ENCODE measurements around the gene HES7.

HES7 gene

DNA sequence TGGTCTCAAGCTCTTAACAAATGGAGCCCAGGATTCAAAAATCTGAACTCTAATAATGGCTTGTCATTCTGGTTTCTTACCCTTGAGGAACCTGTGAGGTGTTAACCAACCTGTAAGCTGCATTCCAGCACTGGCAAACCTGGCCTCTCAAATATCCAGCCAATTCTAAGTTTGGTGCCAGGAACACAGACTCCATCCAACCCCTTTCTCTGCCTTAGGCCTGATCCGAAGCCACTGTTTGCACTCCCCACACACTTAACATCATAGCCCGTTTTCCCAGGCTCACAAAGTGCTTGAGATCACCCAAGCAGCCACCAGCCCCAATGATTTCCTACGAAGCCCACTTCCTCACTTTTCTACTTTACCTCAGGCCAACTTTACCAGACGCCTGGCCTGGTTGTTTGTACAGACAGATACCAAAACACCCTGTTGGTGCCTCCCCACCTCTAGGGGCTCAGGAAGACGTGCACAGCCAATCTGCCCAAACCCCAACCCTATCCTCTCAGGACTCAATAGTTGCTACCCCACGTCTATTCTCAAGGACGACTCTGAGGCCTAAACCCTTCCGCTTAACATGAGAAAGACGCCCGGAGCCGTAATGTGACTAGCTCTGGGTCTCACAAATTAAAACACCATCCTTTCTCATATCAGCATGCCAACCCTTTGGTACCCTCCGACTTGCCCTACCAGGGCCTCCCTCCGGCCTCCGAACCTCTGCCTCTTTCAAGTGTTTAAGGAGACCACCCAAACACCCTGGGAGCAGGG, 31.5 kb upstream of the HES7 start:
- no peak for DNase-seq (ENCODE audit: low spot score)

DNA sequence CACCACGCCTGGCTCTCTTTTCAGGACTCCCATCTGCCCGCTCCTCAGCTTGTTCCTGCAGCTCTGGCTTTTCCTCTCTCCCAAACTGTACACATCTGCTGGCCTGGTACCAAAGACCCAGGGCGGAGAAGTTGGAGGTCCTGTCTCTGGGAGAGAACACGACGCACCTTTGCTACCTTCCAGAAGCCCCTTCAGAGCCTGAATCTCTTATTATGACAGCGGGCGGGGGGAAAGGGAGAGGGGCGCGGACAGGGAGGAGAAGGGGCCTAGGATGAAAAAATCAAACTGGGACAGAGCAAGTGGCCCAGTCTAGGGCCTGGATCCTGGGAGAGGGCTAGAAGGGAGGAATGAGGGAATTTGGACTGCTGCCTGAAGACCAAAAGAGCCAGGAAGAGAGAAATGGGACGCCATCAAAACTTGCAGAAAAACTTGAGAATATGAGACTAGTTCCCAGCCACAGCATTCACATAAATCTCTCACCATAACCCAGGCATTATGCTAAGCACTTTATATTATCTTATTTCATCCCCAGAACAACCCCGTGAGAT, 30.8 kb upstream of the HES7 start:
- DNase-seq (ENCODE audit: low spot score): no peak

DNA sequence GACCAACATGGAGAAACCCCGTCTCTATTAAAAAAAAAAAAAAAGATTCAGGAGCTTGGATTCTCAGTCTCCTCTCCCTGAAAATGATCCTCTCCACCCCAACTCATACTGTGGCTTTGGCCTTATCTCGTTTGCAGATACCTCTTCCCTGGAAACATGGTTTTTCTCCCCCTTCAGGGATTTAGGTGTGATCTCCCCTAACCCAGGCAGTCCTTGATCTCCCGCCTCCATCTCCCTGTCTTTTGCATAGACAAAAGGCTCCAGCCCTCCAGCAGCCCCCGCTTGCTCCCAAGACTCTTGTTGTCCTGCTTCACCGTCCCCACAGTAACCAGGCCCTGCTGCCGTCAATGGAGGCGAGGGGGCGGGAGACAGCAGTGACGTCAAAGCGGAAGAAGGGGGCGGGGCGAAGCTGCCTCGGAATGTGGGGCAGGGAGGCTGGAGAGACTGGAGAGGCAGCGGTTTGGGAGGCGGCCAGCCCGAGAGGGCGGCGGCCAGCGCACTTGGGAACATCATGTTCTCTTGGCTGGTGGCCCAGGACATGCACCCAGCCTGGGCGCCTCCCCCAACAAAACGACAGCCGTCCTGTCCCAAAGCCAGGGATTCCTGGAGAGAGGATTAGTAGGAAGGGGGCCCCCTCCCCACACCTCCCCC, 30.2 kb upstream of the HES7 start:
- DNase-seq (ENCODE audit: low spot score): peak; percentile 98

- DNase-seq (ENCODE audit: low spot score): no peak
These were observed 29.6 kb upstream of the HES7 start for GRCh38 chr17:8153525-8153956.

GRCh38 chr17:8153031-8153451, 29.1 kb upstream of the HES7 start:
- DNase-seq (ENCODE audit: low spot score): no peak

GRCh38 chr17:8152112-8152775, 28.3 kb upstream of the HES7 start, which contains the start of gene PER1:
PER1 (minus strand) TSS chr17:8152404; CDS start chr17:8150706, 1,698 bp downstream.
- DNase-seq (ENCODE audit: low spot score): peak; percentile 92

DNA sequence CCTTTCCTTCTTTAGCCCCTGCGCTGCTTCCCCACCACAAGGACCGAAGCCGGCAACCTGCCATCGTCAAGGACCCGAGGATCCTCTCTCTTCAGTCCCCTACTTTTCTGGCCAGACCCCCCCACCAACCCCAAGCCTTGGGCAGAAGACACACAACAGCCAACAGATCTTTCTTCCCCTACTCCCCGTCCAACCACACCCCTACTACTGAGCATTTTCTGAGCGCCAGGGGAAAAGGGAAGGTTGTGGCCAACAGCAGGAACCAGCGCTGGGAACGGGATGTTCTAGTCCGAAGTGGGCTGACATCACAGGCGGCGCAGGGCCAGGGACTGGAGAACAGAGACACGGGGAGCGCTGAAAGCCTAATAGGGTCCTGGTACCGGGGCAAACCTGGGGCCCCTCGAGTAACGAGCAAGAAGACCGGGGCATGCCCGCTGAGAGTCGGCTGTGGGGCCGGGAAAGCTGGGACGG, 27.8 kb upstream of the HES7 start:
- no peak for DNase-seq (ENCODE audit: low spot score)

- peak; percentile 68 for DNase-seq (ENCODE audit: low spot score)
These were observed 27.3 kb upstream of the HES7 start for GRCh38 chr17:8151120-8151640.

DNA sequence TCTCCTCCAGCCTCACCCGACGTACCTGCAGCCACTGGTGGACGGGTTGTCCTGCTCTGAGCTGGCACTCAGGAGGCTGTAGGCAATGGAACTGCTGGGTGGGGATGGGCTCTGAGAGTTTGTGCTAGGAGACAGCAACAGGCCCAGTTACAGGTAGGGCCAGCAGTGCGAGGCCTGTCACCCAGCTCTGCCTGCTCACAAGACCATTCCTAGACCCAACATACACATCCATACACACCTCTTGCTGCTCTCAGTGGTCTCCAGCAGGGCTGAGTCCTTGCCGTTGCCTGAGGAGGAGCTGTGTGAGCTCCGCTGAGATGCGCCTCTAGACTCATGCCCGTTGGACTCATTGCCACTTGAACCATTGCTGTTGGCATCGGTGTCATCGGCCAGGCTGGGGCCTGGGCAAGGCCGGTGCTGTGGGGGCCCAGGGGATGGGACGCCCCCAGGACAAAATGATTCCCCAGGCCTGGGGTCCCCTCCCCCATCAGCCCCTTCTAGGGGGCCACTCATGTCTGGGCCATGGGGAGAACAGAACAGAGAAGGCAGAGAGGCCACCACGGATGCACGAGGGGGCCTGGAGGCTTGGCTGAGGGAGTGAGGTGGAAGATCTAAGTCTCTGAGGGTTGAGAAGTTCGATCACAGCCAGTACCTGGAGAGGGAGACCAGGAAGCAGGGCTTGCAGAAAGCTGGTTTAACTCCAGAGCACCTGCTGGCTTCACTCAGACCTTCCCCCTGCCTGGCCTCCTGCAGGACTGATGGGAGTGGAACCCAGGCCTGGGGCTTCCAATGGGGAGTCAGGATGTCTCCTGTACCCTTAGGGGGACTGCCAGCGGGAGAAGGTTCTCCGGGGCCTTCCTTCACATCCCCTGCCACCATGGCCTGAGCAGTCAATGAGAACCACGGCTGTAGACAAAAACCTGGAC, 26.6 kb upstream of the HES7 start:
- DNase-seq (ENCODE audit: low spot score): no peak

- DNase-seq (ENCODE audit: low spot score): no peak
These were observed 25.7 kb upstream of the HES7 start for GRCh38 chr17:8149419-8150193.

DNA sequence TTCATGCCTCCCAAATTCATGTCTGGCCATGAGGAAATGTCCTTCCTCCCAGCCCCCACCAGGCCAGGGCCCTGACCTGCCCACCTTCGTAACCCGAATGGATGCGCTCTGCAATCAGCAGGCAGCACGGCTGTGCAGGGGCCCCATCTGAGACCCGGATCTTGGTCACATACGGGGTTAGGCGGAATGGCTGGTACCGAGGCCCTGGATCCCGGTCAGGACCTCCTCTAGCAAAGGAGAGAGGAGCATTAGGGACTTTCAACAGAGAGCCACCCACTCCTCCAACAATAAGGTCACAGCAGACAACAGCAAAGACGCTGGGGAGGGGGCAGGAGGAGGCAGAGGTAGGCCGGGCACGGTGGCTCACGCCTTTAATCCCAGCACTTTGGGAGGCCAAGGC, 24.7 kb upstream of the HES7 start:
- no peak for DNase-seq (ENCODE audit: low spot score)

GRCh38 chr17:8147805-8148404, 24.0 kb upstream of the HES7 start:
- no peak for DNase-seq (ENCODE audit: low spot score)

DNA sequence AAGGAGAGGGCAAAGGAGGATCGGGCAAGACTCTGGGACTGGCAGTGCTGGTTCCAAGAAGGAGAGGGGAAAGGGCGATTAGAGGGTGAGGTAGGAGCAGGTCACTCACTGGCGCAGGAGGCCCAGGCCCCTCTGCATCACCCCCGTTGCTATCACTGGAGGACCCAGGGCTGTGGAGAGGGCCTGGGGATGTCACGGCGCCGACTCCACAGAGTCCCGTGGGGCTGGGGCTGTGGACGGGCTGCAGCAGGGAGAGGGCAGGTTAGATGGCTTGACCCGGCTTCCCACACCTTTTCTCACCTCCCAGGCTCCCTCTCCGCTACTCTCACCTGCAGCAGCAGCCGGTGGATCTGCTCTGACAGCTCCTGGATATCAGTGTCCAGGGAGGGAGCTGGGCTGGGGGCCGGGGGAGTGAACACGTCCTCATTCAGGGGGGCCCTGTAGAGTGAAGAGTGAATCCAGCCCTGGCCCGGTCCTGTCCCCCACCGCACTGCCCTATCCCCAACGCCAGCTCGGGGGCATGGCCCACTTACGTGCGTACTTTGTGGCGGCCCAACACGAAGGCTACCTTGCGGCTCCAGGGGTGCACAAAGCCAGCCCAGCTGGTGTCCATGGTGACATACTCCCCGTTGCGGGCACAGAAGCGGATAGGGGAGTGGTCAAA, 23.4 kb upstream of the HES7 start:
- no peak for DNase-seq (ENCODE audit: low spot score)

DNA sequence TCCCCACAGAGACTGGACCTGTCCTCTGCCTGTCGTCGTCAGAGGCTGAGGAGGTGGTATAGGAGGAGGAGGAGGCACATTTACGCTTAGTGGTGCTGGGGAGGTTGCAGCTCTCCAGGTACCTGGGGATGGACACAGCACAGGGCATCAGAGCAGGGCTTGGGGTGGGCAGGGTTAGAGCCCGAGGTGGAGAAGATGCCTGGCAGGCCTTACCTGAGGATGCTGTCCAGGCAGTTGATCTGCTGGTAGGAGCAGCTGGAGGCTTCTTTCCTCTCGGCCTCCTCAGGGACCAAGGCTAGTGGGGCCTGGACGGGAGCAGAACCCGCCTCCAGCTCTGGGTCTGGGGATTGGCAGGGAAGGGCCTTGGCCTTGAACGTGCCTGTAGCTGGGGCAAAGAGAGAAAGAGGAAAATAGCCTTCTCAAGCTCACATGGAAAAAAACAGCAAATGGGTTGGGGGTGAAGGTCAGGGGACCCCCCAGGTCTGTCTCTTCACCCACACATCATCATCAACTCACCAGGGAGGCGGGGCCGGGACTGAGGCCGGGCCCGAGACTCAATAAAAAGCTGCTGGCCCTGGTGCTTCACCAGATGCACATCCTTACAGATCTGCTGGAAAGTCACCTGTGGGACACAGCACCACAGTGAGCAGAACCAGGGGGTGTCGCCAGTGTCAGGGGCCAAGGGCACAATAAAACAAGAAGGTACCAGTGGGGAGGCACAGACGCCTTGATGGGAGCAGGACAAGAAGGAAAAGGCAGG, 22.7 kb upstream of the HES7 start:
- DNase-seq (ENCODE audit: low spot score): no peak

GRCh38 chr17:8145811-8146210, 21.9 kb upstream of the HES7 start:
- DNase-seq (ENCODE audit: low spot score): no peak

- DNase-seq (ENCODE audit: low spot score): no peak
These were observed 20.7 kb upstream of the HES7 start for GRCh38 chr17:8144401-8145231.

DNA sequence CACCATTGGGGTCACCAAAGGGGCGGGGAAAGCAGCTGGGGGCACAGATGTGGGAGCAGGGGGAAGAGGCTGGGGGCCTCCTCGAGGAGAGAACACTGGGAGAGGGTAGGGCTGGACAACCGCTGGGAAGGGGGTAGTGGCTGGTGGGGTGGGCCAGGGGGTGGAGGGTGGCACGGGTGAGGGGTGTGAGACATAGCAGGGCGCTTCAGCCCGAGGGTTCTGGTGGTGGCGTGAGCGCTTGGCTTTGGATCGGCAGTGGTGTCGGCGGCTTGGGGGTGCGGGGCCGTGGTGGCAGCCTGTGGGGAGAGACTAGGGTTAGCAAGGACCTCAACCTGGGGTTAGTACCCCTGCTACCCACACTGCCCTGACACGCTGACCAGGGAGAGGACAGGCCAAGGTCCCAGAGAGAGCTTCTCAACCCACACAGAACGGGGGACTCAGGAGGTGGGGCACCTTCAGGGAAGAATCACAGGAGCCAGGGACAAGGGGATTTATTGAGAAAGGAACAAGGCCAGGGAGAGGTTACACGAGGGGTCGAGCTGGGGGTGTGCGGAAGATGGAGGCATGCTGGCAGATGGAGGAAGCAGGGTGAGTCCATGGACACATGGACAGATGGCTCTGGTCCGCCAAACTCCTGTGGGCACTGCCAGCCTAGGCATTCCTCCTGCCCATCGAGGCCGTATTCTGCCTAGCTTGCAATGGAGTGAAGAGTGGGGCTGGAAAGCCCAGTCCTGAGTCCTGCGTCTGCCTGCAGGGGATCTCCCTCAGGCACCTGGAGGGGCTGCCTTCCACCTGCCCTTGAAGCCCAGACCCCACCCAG, 19.9 kb upstream of the HES7 start:
- no peak for DNase-seq (ENCODE audit: low spot score)

All from hematopoietic multipotent progenitor cell treated with erythropoietin and hydrocortisone succinate and interleukin-3 and kit ligand, for 15 days (in vitro differentiated cells).